NOMO-1 treated with dmso at 0.1 percent for 144 hours (cell line): ENCODE results near the gene USP35.
"Not testable (repeated sequence)": the region's sequence is repeated elsewhere in the genome, so short reads cannot be mapped to it uniquely, and the experiment has no call there.

ENCODE experiments used
- DNase-seq: peaks from one replicate; lab custom pipeline; 2025; ENCODE audit not compliant: unreplicated experiment; lab: John Stamatoyannopoulos, UW

USP35 gene

DNA sequence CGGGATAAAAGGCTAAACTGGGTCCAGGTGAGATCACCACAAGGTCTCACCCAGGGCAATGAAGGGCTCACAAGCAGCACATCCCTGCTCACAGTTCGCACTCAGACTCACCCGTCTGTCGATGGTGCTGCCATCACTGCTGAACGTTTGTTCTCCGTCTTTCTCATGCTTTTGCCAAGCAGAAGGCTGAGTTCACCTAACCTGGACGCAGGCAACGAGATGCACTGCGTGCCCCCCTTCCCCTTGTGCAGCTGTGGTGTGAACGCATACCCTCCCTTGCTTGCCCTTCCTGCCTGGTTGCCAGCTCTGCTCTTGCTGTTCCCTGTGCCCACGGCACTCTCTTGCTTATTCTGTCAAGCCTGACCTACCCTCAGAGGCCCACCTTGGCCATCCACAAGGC lies 18.3 kb upstream of the USP35 start:
- no peak for DNase-seq

- no peak for DNase-seq
These were observed 17.7 kb upstream of the USP35 start for GRCh38 chr11:78170874-78171549.

- DNase-seq = no peak
These were observed 16.8 kb upstream of the USP35 start for GRCh38 chr11:78171951-78172350.

DNA sequence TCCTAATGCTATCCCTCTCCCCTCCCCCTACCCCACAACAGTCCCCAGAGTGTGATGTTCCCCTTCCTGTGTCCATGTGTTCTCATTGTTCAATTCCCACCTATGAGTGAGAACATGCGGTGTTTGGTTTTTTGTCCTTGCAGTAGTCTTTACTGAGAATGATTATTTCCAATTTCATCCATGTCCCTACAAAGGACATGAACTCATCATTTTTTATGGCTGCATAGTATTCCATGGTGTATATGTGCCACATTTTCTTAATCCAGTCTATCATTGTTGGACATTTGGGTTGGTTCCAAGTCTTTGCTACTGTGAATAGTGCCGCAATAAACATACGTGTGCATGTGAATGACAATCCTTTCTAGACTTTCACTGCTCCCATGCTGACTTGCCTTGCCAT lies 12.9 kb upstream of the USP35 start:
- not testable (repeated sequence) for DNase-seq

DNA sequence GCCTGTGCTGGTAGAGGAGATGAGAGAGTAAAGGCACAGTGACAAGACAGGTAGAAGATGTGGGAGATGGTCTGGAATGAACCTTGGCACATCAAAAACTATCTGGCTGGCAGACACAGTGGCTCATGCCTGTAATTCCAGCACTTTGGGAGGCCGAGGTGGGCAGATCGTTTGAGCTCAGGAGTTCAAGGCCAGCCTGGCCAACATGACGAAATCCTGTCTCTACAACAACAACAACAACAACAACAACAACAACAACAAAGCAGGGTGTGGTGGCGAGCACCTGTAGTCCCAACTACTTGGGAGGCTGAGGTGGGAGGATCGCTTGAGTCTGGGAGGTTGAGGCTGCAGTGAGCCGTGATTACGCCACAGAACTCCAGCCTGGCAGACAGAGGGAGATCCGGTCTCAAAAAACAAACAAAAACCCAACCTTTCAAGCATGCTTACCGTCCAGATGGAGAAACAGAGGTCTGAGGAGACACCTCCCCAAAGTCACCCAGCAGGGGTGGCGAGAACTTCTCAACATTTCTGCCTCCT lies 12.0 kb upstream of the USP35 start:
- DNase-seq = no peak

- DNase-seq = no peak
These were observed 11.5 kb upstream of the USP35 start for GRCh38 chr11:78177216-78177615.

DNA sequence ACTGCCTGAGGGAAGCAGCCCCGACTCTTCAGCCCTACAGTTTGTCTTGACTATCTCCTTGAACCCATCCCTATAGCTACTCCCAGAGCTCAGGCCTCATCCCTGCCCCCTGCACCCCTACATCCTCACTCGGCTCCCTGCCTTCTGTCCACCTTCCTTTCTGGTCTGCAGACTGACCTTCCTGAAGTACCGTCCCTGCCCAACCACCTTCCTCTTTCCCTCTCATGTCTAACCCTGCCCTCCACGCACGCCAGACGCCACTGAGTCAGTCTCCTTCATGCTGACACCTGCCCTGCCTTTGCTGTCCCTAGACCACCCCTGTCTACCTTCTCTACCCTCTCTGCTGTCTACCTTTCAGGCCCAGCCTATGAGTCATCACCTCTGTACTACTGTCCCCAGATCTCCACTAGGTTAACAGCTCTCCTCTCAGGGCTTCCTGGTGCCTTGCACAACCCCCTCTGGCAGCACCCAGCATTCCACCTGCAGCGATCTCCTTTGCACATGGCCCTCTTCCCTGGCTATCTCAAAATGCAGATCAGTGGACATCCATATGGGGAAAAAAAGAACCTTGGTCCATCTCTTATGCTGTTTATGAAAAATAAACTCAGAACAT lies 9.2 kb upstream of the USP35 start:
- no peak for DNase-seq

GRCh38 chr11:78180751-78181150 lies 8.0 kb upstream of the USP35 start:
- no peak for DNase-seq

GRCh38 chr11:78181185-78181584 lies 7.5 kb upstream of the USP35 start:
- DNase-seq = no peak

DNA sequence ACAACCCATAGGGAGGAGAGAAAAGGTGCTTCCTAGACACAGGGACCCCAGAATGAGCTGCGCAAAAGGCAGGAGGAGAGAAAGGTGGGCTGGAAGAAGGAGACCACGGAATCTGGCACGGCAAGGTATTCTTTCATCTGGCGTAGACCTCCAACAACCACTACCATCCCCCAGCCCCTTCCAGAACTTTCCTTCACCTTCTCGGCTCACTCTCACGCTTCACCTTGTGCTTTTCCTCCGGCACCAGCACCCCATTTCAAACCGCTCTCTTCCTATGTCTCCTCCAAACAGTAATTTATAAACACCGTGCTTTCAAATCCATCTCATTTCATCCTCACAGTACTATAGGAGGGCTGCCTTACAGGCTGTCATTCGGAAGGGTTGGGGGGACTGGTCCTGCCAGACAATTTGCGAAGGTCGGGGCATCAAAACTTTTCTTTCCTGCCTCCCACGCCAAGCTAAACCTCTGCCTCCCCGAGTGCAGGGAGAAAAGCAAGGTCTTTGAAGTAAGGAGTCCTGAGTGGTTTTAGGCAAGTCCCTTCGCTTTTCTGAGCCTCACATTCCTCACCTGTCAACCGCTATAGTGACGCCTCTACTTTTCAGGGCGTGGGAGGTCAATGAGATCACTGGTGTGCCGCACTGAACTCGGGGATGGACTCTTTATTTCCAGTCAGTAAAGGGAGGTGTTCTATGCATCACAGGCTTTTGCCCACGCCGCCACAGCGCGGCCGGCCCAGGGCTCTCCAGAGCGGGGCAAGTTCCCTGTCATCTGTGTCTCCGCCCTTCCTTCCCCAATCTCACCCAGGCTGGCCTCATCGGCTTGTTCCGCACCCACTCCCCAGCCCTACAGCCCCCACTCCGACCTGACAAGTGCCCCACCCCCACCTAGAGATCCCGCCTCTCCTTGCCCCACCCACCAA lies 1.1 kb upstream of the USP35 start:
- peak; percentile 99 for DNase-seq

DNA sequence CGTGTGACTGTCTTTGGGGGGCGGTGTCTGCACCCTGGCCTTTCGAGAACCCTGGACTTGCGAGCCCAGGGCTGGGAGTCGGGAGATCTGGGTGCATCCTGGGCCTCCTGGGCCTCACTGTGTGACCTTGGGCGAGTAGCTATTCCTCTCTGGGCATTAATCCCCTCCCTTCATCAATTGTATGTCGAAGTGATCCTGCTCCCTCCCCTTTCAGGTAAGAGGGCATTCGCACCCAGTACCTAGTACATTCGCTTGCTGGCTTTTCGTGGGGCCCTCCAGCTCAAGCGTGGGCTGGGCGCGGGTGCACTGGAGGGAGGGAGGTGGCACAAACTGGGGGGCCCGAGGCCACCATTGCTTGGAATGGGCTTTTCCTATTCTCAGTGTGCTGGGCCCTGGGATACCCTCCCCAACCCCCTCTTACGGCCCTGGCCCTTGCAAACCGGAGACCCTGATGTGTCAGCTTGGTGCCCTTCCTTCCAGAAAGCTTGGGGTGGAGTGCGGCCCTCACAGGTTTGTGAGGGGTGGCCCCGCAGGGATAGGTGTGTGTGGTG lies 530 bp downstream of the USP35 start:
- no peak for DNase-seq

GRCh38 chr11:78189851-78190250 lies 1.1 kb downstream of the USP35 start:
- no peak for DNase-seq

DNA sequence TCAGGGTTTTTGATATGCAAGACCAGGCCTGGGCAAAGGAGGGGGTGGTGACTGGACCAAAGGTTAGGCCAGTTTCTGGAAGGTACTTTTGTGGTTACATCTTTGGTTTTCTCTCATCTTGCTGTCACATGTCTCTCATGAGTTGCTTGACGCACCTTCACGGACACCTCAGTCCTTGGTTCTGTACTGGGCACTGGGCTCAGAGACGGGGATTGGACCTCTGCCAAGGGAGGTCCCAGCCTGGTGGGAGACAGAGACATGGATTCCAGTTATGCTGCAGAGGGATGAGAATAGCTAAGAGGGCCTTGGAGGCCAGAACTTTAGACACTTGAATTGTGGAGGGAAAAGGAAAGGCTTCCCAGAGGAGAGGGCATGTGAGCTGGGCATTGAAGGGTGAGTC lies 1.7 kb downstream of the USP35 start:
- DNase-seq = no peak

GRCh38 chr11:78190871-78191538 lies 2.3 kb downstream of the USP35 start:
- no peak for DNase-seq

DNA sequence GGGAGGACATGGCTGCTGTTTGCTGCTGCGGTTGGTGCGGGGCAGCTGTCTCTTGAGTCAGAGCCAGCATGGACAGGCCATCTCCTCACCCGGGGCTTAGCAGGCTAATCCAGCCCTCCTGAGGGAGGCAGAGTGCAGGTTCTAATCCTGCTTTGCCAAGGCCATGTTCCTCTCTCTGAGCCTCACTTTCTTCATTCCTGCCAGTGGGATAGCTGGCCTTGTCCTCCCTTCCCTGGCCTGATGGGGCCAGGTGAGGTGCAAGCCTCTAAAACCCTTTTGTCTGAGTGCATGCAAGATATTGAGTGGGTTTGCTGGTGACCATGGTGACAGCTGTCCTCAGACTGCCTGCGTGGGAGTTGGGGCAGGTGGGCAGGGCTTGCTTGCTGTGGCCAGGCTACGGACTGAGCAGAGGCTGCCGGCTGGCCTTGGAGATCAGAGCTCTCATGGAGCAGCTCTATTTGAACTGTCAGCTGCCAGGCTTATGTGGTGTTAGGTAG lies 3.6 kb downstream of the USP35 start:
- DNase-seq = no peak

DNA sequence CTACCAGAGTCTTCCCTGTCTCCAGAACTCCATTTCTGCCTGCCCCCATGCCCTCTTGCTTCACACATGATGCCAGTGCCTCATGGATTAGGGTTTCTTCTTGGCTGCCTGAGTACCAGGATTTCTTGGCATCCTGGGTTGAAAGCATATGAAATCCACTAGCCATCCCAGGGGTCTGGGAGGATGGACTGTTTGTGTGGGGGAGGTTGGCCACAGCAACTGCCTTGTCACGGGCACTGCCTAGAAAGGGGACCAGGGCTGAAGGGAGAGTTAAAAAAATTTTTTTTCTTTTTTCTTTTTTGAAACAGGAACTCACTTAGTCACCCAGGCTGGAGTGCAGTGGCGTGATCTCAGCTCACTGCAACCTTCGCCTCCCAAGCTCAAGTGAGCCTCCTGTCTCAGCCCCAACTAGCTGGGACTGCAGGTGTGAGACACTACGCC lies 4.2 kb downstream of the USP35 start:
- DNase-seq = no peak

GRCh38 chr11:78193806-78194205 lies 5.1 kb downstream of the USP35 start:
- DNase-seq = no peak

GRCh38 chr11:78194490-78194889 lies 5.8 kb downstream of the USP35 start:
- no peak for DNase-seq

GRCh38 chr11:78195917-78196560 lies 7.3 kb downstream of the USP35 start:
- no peak for DNase-seq

DNA sequence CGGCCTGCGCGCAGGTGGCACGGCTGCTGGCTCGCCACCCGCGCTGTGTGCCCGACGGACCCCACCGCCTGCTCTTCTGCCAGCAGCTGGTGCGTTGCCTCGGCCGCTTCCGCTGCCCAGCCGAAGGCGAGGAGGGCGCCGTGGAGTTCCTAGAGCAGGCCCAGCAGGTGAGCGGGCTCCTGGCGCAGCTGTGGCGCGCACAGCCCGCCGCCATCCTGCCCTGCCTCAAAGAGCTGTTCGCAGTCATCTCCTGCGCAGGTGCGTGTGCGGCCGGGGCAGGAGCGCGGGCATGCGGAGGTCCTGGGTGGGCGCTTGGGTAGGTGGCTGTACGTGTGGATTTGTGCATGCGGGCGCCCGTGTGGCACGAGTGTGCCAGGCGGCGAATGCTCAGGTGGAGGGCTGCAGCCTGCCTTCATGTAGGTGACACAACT lies 8.0 kb downstream of the USP35 start:
- no peak for DNase-seq
